Smooth muscle cell (in vitro differentiated cells): Measurements from ENCODE around the gene SHTN1. TPM values are rescaled to one million over a fixed set of nuclear protein-coding genes. Genes with fewer than 3 reads are reported as not detected.

ENCODE experiments used
- DNase-seq: peaks from one replicate; lab custom pipeline; 2025; ENCODE audit not compliant: unreplicated experiment; lab: John Stamatoyannopoulos, UW
- H2AFZ ChIP-seq: fragments of 200-600 bp; sonication (generic); 2 replicates; pipeline ENCODE4 v1.6.0; 2016; ENCODE audit warnings: antibody characterized with exemption, low read depth, mild to moderate bottlenecking
- H3F3A ChIP-seq: fragments of 200-600 bp; sonication (generic); 2 replicates; pipeline ENCODE4 v1.6.0; 2017; ENCODE audit warnings: antibody characterized with exemption, low read depth
- H3K27ac ChIP-seq: fragments of 200-600 bp; sonication (generic); 2 replicates; pipeline ENCODE4 v1.5.1; 2016; ENCODE audit warnings: low read depth, mild to moderate bottlenecking
- H3K27me3 ChIP-seq: fragments of 200-600 bp; sonication (generic); 2 replicates; pipeline ENCODE4 v1.6.1; 2016; ENCODE audit warnings: low read depth, mild to moderate bottlenecking
- H3K36me3 ChIP-seq: fragments of 200-600 bp; sonication (generic); 2 replicates; pipeline ENCODE4 v1.5.1; 2016; ENCODE audit warnings: low read depth
- H3K4me1 ChIP-seq: fragments of 200-600 bp; sonication (generic); 2 replicates; pipeline ENCODE4 v1.5.1; 2016; ENCODE audit warnings: low read depth
- H3K4me2 ChIP-seq: fragments of 200-600 bp; sonication (generic); 2 replicates; pipeline ENCODE4 v1.6.0; 2016; ENCODE audit warnings: mild to moderate bottlenecking
- H3K4me3 ChIP-seq: fragments of 200-600 bp; sonication (generic); 2 replicates; pipeline ENCODE4 v1.5.1; 2016; ENCODE audit warnings: mild to moderate bottlenecking
- H3K79me2 ChIP-seq: fragments of 200-600 bp; sonication (generic); 2 replicates; pipeline ENCODE4 v1.6.0; 2016; ENCODE audit warnings: low read depth, mild to moderate bottlenecking
- H3K9ac ChIP-seq: fragments of 200-600 bp; sonication (generic); 2 replicates; pipeline ENCODE4 v1.6.0; 2016; ENCODE audit warnings: low read depth
- H3K9me3 ChIP-seq: fragments of 200-600 bp; sonication (generic); replicated peaks from 2 replicates; pipeline ENCODE4 v1.5.1; 2016; ENCODE audit warnings: low read depth
- H4K20me1 ChIP-seq: fragments of 200-600 bp; sonication (generic); 2 replicates; pipeline ENCODE4 v1.6.0; 2016; ENCODE audit warnings: low read depth
- WGBS: methylation state at CpG from one replicate; pipeline ENCODE4 v1.1.7; 2016; ENCODE audit warnings: low lambda C conversion rate; 5-methylcytosine and 5-hydroxymethylcytosine counted together
- polyA plus RNA-seq: library from polyadenylated mRNA; unstranded; fragments of >200 nt; fragmentation: Nextera tagmentation; extraction: Ambion mirVana; gene quantifications from 2 replicates; pipeline ENCODE4 v1.2.1, GENCODE V29; 2016
- total RNA-seq: library from RNA; depleted of rRNA; stranded (reverse); fragments of >200 nt; gene quantifications from 2 replicates; pipeline ENCODE4 v1.2.3, GENCODE V29; 2014
- TF ChIP-seq, protein P1 (sequence below): fragments of 200-600 bp; sonication (generic); IDR thresholded peaks from 2 replicates; pipeline ENCODE4 v1.5.1; 2017; ENCODE audit warnings: borderline replicate concordance, mild to moderate bottlenecking, antibody characterized with exemption; ENCODE audit not compliant: insufficient read depth, poor library complexity, severe bottlenecking

Gene SHTN1
- total and polyA plus RNA-seq, 2 experiments from 2014 or later, result 1.3 to 39.2 TPM

DNA sequence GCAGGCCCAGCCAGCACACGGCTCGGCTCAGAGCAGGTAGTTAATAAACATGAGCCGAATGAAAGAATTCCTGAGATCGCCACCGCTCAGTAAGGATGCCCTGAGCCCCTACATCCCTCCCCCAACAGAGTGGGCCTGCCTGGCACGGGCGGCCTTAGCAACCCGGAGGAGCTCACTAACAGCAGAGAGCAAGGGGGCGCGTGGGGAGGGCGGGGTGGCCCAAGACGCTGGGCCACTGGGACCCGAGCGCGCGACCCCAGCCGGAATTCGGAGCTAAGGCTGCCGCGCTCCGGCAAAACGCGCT lies 156.1 kb downstream of the SHTN1 start:
- no peaks in the 10 kb centered on the region for H4K20me1 ChIP-seq
- peak overlapping the region; percentile 79 for H3K9ac ChIP-seq
- H3K9me3 ChIP-seq, result no peaks in the 10 kb centered on the region
- H3K27ac ChIP-seq, result peak overlapping the region; percentile 32
- H3K4me2 ChIP-seq, result peak overlapping the region; percentile 94
- TF ChIP-seq, protein P1, sequence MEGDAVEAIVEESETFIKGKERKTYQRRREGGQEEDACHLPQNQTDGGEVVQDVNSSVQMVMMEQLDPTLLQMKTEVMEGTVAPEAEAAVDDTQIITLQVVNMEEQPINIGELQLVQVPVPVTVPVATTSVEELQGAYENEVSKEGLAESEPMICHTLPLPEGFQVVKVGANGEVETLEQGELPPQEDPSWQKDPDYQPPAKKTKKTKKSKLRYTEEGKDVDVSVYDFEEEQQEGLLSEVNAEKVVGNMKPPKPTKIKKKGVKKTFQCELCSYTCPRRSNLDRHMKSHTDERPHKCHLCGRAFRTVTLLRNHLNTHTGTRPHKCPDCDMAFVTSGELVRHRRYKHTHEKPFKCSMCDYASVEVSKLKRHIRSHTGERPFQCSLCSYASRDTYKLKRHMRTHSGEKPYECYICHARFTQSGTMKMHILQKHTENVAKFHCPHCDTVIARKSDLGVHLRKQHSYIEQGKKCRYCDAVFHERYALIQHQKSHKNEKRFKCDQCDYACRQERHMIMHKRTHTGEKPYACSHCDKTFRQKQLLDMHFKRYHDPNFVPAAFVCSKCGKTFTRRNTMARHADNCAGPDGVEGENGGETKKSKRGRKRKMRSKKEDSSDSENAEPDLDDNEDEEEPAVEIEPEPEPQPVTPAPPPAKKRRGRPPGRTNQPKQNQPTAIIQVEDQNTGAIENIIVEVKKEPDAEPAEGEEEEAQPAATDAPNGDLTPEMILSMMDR, result no peak
- WGBS, result 2% methylated on average over 18 of the region's 23 CpGs
- DNase-seq, result no peak
- no peaks in the 10 kb centered on the region for H3K36me3 ChIP-seq
- H3F3A ChIP-seq, result no peaks in the 10 kb centered on the region
- H3K79me2 ChIP-seq, result no peaks in the 10 kb centered on the region
- peak overlapping the region; percentile 58 for H3K4me3 ChIP-seq
- H3K4me1 ChIP-seq, result peaks cover 7% of the 10 kb centered on the region
- H3K27me3 ChIP-seq, result no peaks in the 10 kb centered on the region
- H2AFZ ChIP-seq, result peak overlapping the region; percentile 96

DNA sequence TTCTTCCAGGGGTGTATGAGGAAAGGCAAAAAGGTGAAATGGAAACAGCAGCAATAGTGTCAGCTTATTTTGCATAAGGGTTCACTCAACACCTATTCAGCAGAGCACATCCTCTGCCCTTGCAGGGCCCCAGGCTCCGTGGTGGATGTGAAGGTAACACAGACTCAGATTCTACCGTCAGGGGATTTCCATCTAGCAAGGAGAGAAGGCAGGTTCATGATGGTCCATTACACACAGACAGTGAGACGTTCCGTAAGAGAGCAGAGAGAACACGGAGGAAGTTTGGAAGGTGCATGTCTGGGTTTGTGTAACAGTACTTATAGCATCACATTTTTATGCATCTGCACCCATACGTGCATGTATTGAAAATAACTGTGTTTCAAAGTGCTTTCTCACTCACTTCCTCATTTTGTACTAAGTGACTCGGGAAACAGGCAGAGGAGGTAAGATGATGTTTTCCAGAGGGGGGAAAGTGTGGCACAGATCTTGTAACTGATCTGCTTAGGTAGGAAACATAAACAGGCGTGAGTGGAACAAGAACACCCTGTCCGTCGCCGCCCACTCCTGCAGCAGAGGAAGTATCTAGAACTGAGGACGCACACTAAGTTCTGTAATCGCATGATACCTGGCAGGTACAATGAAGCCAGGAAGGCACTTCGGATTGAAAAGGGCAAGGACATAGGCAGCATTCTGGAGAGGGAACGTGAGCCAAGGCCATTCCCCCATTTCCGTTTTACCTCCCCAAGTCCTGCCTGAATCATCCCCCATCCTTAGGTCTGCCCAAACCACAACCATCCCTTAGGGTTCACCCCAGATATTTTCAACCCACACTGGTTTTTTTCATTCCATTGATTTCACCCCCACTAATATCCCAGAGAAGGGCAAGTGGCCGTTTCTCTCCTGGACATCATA lies 156.7 kb downstream of the SHTN1 start:
- H2AFZ ChIP-seq, result peak overlapping the region; percentile 96
- TF ChIP-seq, protein P1, result no peak
- H3K4me3 ChIP-seq, result peak overlapping the region; percentile 58
- no peak for DNase-seq
- no peaks in the 10 kb centered on the region for H3K36me3 ChIP-seq
- peaks cover 7% of the 10 kb centered on the region for H3K4me1 ChIP-seq
- H3K9ac ChIP-seq, result peak overlapping the region; percentile 79
- no peak overlapping the region for H3K27ac ChIP-seq
- no peaks in the 10 kb centered on the region for H3F3A ChIP-seq
- H4K20me1 ChIP-seq, result no peaks in the 10 kb centered on the region
- H3K4me2 ChIP-seq, result peak overlapping the region; percentile 94
- WGBS, result 74% methylated on average over 17 of the region's 17 CpGs
- H3K9me3 ChIP-seq, result no peaks in the 10 kb centered on the region
- no peaks in the 10 kb centered on the region for H3K27me3 ChIP-seq
- H3K79me2 ChIP-seq, result no peaks in the 10 kb centered on the region

GRCh38 chr10:116845823-116846222 lies 159.2 kb downstream of the SHTN1 start:
- DNase-seq, result no peak
- H3K79me2 ChIP-seq, result no peaks in the 10 kb centered on the region
- no peaks in the 10 kb centered on the region for H3K9me3 ChIP-seq
- H3K9ac ChIP-seq, result no peak overlapping the region
- TF ChIP-seq, protein P1, result no peak
- H4K20me1 ChIP-seq, result no peaks in the 10 kb centered on the region
- no peaks in the 10 kb centered on the region for H3K27me3 ChIP-seq
- H3K4me1 ChIP-seq, result peaks cover 9% of the 10 kb centered on the region
- no peak overlapping the region for H2AFZ ChIP-seq
- H3K4me3 ChIP-seq, result no peak overlapping the region
- no peak overlapping the region for H3K27ac ChIP-seq
- H3F3A ChIP-seq, result no peaks in the 10 kb centered on the region
- WGBS, result 74% methylated on average over 2 of the region's 2 CpGs
- H3K36me3 ChIP-seq, result no peaks in the 10 kb centered on the region
- H3K4me2 ChIP-seq, result no peak overlapping the region
